ENCODE data around the gene PLB1. TPM values are rescaled to one million over a fixed set of nuclear protein-coding genes. Genes with fewer than 3 reads are reported as not detected.

PLB1 gene
- polyA plus RNA-seq, 2 of the 4 experiments (the other 2 are of a cell fraction): 0.26 to 1.4 TPM

- H3K27ac ChIP-seq: peak overlapping the region; percentile 12 to 36; a peak in 1 of 6 replicates
- FAIRE-seq: no peak
- 66% methylated on average over 11 of the region's 11 CpGs for WGBS (ENCODE audit: missing lambda C conversion rate)
- H3K4me2 ChIP-seq: no peak overlapping the region
- ATAC-seq: no peak
- H3K9me3 ChIP-seq: no peaks in the 10 kb centered on the region
- peaks cover 19% of the 10 kb centered on the region for H3K4me1 ChIP-seq
- POLR2A ChIA-PET: no interaction called here
- no peak overlapping the region for H3K4me3 ChIP-seq
- no peak for DNase-seq (ENCODE audit: low read depth in 1 of 2, low spot score in 1 of 2)
- CTCF ChIA-PET: interaction anchor here (2.2 to 12.5 kb wide), 2 partner anchors 19 kb away, joined by 14 to 159 read pairs; no protein-coding TSS in a partner anchor
- no peak for TF ChIP-seq ZFP36 (IDR thresholded peaks at IDR 0.05; ENCODE audit: borderline replicate concordance, partially characterized antibody)
These were observed 118.0 kb downstream of the PLB1 start for GRCh38 chr2:28613633-28614501.

- Histone ChIP-seq H3K4me3 (no peak overlapping the region), H3K4me1 (peaks cover 10% of the 10 kb centered on the region), H3K9me3 (no peaks in the 10 kb centered on the region), H3K27ac (peak overlapping the region in 1 of 2 experiments; percentile 34; a peak in 1 of 6 replicates), H3K4me2 (no peak overlapping the region)
- ChIA-PET POLR2A (no interaction called here), CTCF (interaction anchor here (0.8 to 2.2 kb wide), 6 partner anchors 10 to 110 kb away, joined by 3 to 14 read pairs (median 4); no protein-coding TSS in a partner anchor)
- DNase-seq (ENCODE audit: low read depth in 1 of 2, low spot score in 1 of 2) (no peak), FAIRE-seq (no peak), ATAC-seq (no peak)
- TF ChIP-seq HOXB5 (CRISPR knock-in tag; IDR thresholded peaks at IDR 0.05) (no peak), E2F6 (IDR thresholded peaks at IDR 0.05; ENCODE audit: borderline replicate concordance, low read depth) (no peak), POLR2AphosphoS2 (conservative IDR thresholded peaks at IDR 0.05; ENCODE audit: low read length) (no peak), EHF (CRISPR knock-in tag; IDR thresholded peaks at IDR 0.05) (no peak), MAFK (IDR thresholded peaks at IDR 0.05; ENCODE audit: partially characterized antibody) (no peak), NFE2L2 (conservative IDR thresholded peaks at IDR 0.05; ENCODE audit: low read length) (no peak), ZNF302 (CRISPR knock-in tag; IDR thresholded peaks at IDR 0.05) (no peak), BCL3 (IDR thresholded peaks at IDR 0.05) (no peak), RNF2 (IDR thresholded peaks at IDR 0.05; ENCODE audit: borderline replicate concordance, low read depth) (no peak)
- WGBS (ENCODE audit: missing lambda C conversion rate): 78% methylated on average over 6 of the region's 6 CpGs
These were observed 119.8 kb downstream of the PLB1 start for GRCh38 chr2:28615706-28616105.

- Histone ChIP-seq H3K4me2 (no peak overlapping the region), H3K4me3 (no peak overlapping the region), H3K9me3 (no peaks in the 10 kb centered on the region), H3K4me1 (peaks cover 7% of the 10 kb centered on the region), H3K27ac (peak overlapping the region in 1 of 2 experiments; percentile 9; a peak in 1 of 6 replicates)
- POLR2A ChIA-PET: no interaction called here
- DNase-seq (ENCODE audit: low read depth in 1 of 2, low spot score in 1 of 2) (no peak), ATAC-seq (no peak), FAIRE-seq (no peak)
- WGBS (ENCODE audit: missing lambda C conversion rate): 63% methylated on average over 3 of the region's 3 CpGs
- CTCF ChIA-PET: interaction anchor here (1.0 to 2.8 kb wide), 10 partner anchors 9 to 138 kb away, joined by 3 to 16 read pairs (median 4); partner anchors contain the start of gene PPP1CB
- no peak for TF ChIP-seq FOSB (CRISPR knock-in tag; IDR thresholded peaks at IDR 0.05)
- no peak for TF ChIP-seq JUN (IDR thresholded peaks at IDR 0.05)
- no peak for TF ChIP-seq RCOR1 (IDR thresholded peaks at IDR 0.05; ENCODE audit: low read depth, low read length)
- no peak for TF ChIP-seq ZSCAN20 (CRISPR knock-in tag; IDR thresholded peaks at IDR 0.05)
- TF ChIP-seq PBX3 (IDR thresholded peaks at IDR 0.05): no peak
- no peak for TF ChIP-seq CBX2 (IDR thresholded peaks at IDR 0.05; ENCODE audit: borderline replicate concordance, low read depth)
- no peak for TF ChIP-seq ATOH8 (CRISPR knock-in tag; IDR thresholded peaks at IDR 0.05; ENCODE audit: low read depth)
- no peak for TF ChIP-seq MAFK (IDR thresholded peaks at IDR 0.05; ENCODE audit: partially characterized antibody)
- no peak for TF ChIP-seq REST (IDR thresholded peaks at IDR 0.05)
- no peak for TF ChIP-seq KDM5A (IDR thresholded peaks at IDR 0.05)
- no peak for TF ChIP-seq NFE2L2 (conservative IDR thresholded peaks at IDR 0.05; ENCODE audit: low read length)
- TF ChIP-seq CEBPB (IDR thresholded peaks at IDR 0.05): no peak
- TF ChIP-seq CHD2 (IDR thresholded peaks at IDR 0.05; ENCODE audit: low read length, partially characterized antibody): no peak
- TF ChIP-seq BHLHE40 (IDR thresholded peaks at IDR 0.05; ENCODE audit: low read depth, low read length): no peak
- no peak for TF ChIP-seq HOXA7 (CRISPR knock-in tag; IDR thresholded peaks at IDR 0.05)
- no peak for TF ChIP-seq NR3C1 (IDR thresholded peaks at IDR 0.05)
- no peak for TF ChIP-seq CBX8 (IDR thresholded peaks at IDR 0.05)
These were observed 120.6 kb downstream of the PLB1 start for GRCh38 chr2:28616396-28616999.

Measured in A549 (cell line).